ENCODE results near the gene ESYT1.
"Not testable (repeated sequence)": the region's sequence is repeated elsewhere in the genome, so short reads cannot be mapped to it uniquely, and the experiment has no call there.

ESYT1 gene

GRCh38 chr12:56129942-56130495 lies 2.0 kb downstream of the ESYT1 start:
- no peak for DNase-seq

GRCh38 chr12:56130876-56131275 lies 2.8 kb downstream of the ESYT1 start:
- DNase-seq: no peak

- DNase-seq: no peak
Measured at GRCh38 chr12:56134897-56135296, 6.8 kb downstream of the ESYT1 start.

- DNase-seq: no peak
Measured at GRCh38 chr12:56137853-56138571, 9.9 kb downstream of the ESYT1 start.

- DNase-seq: no peak
Measured at GRCh38 chr12:56141946-56142784, 14.1 kb downstream of the ESYT1 start.

- no peak for DNase-seq
Measured at GRCh38 chr12:56143217-56143616, 15.2 kb downstream of the ESYT1 start.

GRCh38 chr12:56143870-56144269 lies 15.8 kb downstream of the ESYT1 start:
- no peak for DNase-seq

GRCh38 chr12:56145217-56145616 lies 17.1 kb downstream of the ESYT1 start:
- DNase-seq: no peak

GRCh38 chr12:56146492-56147460 lies 18.7 kb downstream of the ESYT1 start:
- no peak for DNase-seq

GRCh38 chr12:56150563-56150962 lies 22.5 kb downstream of the ESYT1 start:
- DNase-seq: no peak

- DNase-seq: peak; percentile 79
Measured at GRCh38 chr12:56151672-56152131, 23.6 kb downstream of the ESYT1 start.

GRCh38 chr12:56152132-56152755 lies 24.2 kb downstream of the ESYT1 start, which contains the start of gene MYL6B:
Gene MYL6B (plus strand): TSS chr12:56152587. CDS start chr12:56153919, 1,332 bp downstream.
- peak; percentile 96 for DNase-seq

- DNase-seq: no peak
Measured at GRCh38 chr12:56152756-56153677, 24.9 kb downstream of the ESYT1 start.

GRCh38 chr12:56153678-56154065 lies 25.6 kb downstream of the ESYT1 start:
- DNase-seq: no peak

- no peak for DNase-seq
Measured at GRCh38 chr12:56154246-56154771, 26.2 kb downstream of the ESYT1 start.

GRCh38 chr12:56154818-56155217 lies 26.8 kb downstream of the ESYT1 start:
- no peak for DNase-seq

- no peak for DNase-seq
Measured at GRCh38 chr12:56155256-56155845, 27.3 kb downstream of the ESYT1 start.

GRCh38 chr12:56156464-56157200 lies 28.6 kb downstream of the ESYT1 start:
- DNase-seq: not testable (repeated sequence)

Measured in activated CD4-positive, alpha-beta T cell treated with anti-CD3 and anti-CD28 coated beads, Interleukin-2, Interleukin-6, amounts not matched to agents 100 ng/mL and 50 ng/mL, durations not matched to agents 16 hours and 8 hours (primary cell).